HepG2 (cell line): ENCODE data around the gene AHCY. TPM values are rescaled to one million over a fixed set of nuclear protein-coding genes. Genes with fewer than 3 reads are reported as not detected.
A peak's percentile ranks its signal among the peaks of the same experiment; 100 is the strongest.

Experiments used
- AKAP8 ChIP-seq: sonication (generic); formaldehyde crosslinking; IDR thresholded peaks from 2 replicates; pipeline ENCODE4 v1.5.1; 2020; ENCODE audit warnings: mild to moderate bottlenecking, missing genetic modification reagents
- ARID3A ChIP-seq: IDR thresholded peaks from 2 replicates; pipeline ENCODE4 v1.6.1; 2012; ENCODE audit warnings: low read depth, low read length, improper control_type of control experiment
- GATAD2A ChIP-seq: IDR thresholded peaks from 2 replicates; pipeline ENCODE4 v1.6.1; 2016
- GRHL1 ChIP-seq: sonication (generic); formaldehyde crosslinking; conservative IDR thresholded peaks from 2 replicates; pipeline ENCODE4 v1.8.0; 2022; ENCODE audit warnings: missing genetic modification reagents
- JUND ChIP-seq: sonication (generic); formaldehyde crosslinking; IDR thresholded peaks from 2 replicates; pipeline ENCODE4 v1.8.0; 2022; ENCODE audit warnings: mild to moderate bottlenecking, missing genetic modification reagents
- MBD4 ChIP-seq: IDR thresholded peaks from 2 replicates; pipeline ENCODE4 v1.6.1; 2012; ENCODE audit warnings: low read length, inconsistent platforms, borderline replicate concordance
- NFATC3 ChIP-seq: sonication (generic); formaldehyde crosslinking; IDR thresholded peaks from 2 replicates; pipeline ENCODE4 v1.5.1; 2020; ENCODE audit warnings: mild to moderate bottlenecking, missing genetic modification reagents
- TEF ChIP-seq: sonication (generic); formaldehyde crosslinking; IDR thresholded peaks from 2 replicates; pipeline ENCODE4 v1.5.0; 2020; ENCODE audit warnings: missing genetic modification reagents
- ZNF619 ChIP-seq: sonication (generic); formaldehyde crosslinking; IDR thresholded peaks from 2 replicates; pipeline ENCODE4 v1.4.0; 2020; ENCODE audit warnings: mild to moderate bottlenecking, missing genetic modification reagents
- ZNF629 ChIP-seq: sonication (generic); formaldehyde crosslinking; conservative IDR thresholded peaks from 2 replicates; pipeline ENCODE4 v1.5.0; 2020; ENCODE audit warnings: missing genetic modification reagents
- polyA plus RNA-seq, 8 experiments: library from polyadenylated mRNA; depleted of rRNA in 3 of 8; stranded (reverse) in 7 of 8; unstranded in 1 of 8; fragments of >200 nt; fragmentation: Illumina TruSeq in 4 of 8; extraction: Trizol in 4 of 8; gene quantifications; 2 replicates each; pipeline versions ENCODE4 v1.2.1 to v1.2.3, GENCODE V29; 2011 to 2016; ENCODE audit warnings: low read depth in 4 of 8, missing spikeins in 1 of 8, mixed read lengths in 1 of 8; ENCODE audit not compliant: insufficient read depth in 1 of 8
- total RNA-seq, 5 experiments: library from RNA; depleted of rRNA; stranded (reverse); fragments of >200 nt; fragmentation: Illumina TruSeq; extraction: Trizol; gene quantifications; 2 replicates each; pipeline ENCODE4 v1.2.3, GENCODE V29; 2016; ENCODE audit warnings: low read depth in 1 of 5
- TF ChIP-seq, protein P1 (sequence below): sonication (generic); formaldehyde crosslinking; IDR thresholded peaks from 2 replicates; pipeline ENCODE4 v1.4.0; 2020; ENCODE audit warnings: missing genetic modification reagents
- TF ChIP-seq, protein P2 (sequence below): IDR thresholded peaks from 2 replicates; pipeline ENCODE4 v1.6.1; 2018; ENCODE audit warnings: missing genetic modification reagents, mild to moderate bottlenecking, missing compliant biosample characterization
- TF ChIP-seq, protein P3 (sequence below): sonication (generic); formaldehyde crosslinking; IDR thresholded peaks from 2 replicates; pipeline ENCODE4 v1.8.0; 2022; ENCODE audit warnings: low read depth, missing genetic modification reagents

Gene AHCY
- total and polyA plus RNA-seq, 2 of the 13 experiments (the other 11 are each of a cell fraction or from before 2014, with no cell fraction given), result 407 to 419 TPM

DNA sequence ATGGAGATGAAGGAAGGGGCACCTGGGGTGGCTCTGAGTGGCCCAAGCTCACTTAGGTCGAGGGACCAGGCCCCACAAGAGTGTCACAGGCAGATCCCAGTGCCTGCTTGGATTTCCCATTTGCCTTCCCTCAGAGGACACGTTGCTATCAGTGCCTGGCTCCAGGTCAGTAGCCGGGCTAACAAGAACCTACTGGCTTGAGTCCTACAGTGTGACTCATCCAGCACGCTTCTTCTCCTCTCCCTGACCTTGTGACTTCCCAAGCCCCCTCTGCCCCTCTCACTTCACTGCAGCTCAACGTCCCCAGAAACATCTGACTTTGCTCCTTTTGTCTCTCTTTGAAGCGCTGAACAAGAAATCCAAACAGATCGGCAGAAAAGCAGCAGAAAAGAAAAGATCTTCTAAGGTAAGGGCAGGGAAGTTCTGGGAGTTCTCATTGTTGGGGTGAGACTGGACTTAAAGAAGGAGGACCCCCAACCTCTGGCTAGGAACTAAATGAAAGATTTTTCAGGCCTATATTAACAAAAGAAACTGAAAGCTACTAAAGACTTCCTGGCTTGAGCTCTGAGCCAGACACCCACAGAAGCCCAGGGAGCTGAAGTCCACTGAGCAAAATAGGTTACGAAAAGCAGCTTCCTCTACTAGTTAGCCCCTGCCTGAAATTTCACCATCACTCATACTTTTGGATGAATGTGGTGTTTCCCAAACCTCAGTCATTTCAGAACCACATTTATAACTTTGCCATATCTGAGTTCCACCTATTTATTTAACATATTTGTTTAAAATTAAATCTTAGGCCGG is 40.5 kb downstream of the AHCY start (continued):
- TF ChIP-seq, protein P1, sequence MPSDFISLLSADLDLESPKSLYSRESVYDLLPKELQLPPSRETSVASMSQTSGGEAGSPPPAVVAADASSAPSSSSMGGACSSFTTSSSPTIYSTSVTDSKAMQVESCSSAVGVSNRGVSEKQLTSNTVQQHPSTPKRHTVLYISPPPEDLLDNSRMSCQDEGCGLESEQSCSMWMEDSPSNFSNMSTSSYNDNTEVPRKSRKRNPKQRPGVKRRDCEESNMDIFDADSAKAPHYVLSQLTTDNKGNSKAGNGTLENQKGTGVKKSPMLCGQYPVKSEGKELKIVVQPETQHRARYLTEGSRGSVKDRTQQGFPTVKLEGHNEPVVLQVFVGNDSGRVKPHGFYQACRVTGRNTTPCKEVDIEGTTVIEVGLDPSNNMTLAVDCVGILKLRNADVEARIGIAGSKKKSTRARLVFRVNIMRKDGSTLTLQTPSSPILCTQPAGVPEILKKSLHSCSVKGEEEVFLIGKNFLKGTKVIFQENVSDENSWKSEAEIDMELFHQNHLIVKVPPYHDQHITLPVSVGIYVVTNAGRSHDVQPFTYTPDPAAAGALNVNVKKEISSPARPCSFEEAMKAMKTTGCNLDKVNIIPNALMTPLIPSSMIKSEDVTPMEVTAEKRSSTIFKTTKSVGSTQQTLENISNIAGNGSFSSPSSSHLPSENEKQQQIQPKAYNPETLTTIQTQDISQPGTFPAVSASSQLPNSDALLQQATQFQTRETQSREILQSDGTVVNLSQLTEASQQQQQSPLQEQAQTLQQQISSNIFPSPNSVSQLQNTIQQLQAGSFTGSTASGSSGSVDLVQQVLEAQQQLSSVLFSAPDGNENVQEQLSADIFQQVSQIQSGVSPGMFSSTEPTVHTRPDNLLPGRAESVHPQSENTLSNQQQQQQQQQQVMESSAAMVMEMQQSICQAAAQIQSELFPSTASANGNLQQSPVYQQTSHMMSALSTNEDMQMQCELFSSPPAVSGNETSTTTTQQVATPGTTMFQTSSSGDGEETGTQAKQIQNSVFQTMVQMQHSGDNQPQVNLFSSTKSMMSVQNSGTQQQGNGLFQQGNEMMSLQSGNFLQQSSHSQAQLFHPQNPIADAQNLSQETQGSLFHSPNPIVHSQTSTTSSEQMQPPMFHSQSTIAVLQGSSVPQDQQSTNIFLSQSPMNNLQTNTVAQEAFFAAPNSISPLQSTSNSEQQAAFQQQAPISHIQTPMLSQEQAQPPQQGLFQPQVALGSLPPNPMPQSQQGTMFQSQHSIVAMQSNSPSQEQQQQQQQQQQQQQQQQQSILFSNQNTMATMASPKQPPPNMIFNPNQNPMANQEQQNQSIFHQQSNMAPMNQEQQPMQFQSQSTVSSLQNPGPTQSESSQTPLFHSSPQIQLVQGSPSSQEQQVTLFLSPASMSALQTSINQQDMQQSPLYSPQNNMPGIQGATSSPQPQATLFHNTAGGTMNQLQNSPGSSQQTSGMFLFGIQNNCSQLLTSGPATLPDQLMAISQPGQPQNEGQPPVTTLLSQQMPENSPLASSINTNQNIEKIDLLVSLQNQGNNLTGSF, result no peak
- TF ChIP-seq TEF (no peak), GRHL1 (CRISPR knock-in tag) (no peak), ZNF629 (0 out of 2 replicates have a peak, but pooled peaks have one; percentile 20), ZNF619 (no peak), MBD4 (no peak), ARID3A (no peak), AKAP8 (CRISPR knock-in tag) (no peak; the same call in 1 of the 2 replicates), JUND (CRISPR knock-in tag) (peak; percentile 66), GATAD2A (CRISPR knock-in tag) (peak; percentile 50; the same call in 1 of the 2 replicates), NFATC3 (CRISPR knock-in tag) (no peak)
- TF ChIP-seq, protein P2, sequence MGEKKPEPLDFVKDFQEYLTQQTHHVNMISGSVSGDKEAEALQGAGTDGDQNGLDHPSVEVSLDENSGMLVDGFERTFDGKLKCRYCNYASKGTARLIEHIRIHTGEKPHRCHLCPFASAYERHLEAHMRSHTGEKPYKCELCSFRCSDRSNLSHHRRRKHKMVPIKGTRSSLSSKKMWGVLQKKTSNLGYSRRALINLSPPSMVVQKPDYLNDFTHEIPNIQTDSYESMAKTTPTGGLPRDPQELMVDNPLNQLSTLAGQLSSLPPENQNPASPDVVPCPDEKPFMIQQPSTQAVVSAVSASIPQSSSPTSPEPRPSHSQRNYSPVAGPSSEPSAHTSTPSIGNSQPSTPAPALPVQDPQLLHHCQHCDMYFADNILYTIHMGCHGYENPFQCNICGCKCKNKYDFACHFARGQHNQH, result no peak
- TF ChIP-seq, protein P3, sequence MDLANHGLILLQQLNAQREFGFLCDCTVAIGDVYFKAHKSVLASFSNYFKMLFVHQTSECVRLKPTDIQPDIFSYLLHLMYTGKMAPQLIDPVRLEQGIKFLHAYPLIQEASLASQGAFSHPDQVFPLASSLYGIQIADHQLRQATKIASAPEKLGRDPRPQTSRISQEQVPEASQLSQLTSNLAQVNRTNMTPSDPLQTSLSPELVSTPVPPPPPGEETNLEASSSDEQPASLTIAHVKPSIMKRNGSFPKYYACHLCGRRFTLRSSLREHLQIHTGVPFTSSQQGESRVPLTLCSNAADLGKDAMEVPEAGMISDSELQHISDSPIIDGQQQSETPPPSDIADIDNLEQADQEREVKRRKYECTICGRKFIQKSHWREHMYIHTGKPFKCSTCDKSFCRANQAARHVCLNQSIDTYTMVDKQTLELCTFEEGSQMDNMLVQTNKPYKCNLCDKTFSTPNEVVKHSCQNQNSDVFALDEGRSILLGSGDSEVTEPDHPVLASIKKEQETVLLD (CRISPR knock-in tag), result no peak
